HG02623 (cell line): ENCODE data around the gene SLC5A6.

Experiments used
- ATAC-seq: cut with Tn5 transposase; IDR thresholded peaks from one replicate; pipeline ENCODE4 v1.9.1; 2021; ENCODE audit warnings: moderate library complexity; ENCODE audit not compliant: unreplicated experiment

Gene SLC5A6

DNA sequence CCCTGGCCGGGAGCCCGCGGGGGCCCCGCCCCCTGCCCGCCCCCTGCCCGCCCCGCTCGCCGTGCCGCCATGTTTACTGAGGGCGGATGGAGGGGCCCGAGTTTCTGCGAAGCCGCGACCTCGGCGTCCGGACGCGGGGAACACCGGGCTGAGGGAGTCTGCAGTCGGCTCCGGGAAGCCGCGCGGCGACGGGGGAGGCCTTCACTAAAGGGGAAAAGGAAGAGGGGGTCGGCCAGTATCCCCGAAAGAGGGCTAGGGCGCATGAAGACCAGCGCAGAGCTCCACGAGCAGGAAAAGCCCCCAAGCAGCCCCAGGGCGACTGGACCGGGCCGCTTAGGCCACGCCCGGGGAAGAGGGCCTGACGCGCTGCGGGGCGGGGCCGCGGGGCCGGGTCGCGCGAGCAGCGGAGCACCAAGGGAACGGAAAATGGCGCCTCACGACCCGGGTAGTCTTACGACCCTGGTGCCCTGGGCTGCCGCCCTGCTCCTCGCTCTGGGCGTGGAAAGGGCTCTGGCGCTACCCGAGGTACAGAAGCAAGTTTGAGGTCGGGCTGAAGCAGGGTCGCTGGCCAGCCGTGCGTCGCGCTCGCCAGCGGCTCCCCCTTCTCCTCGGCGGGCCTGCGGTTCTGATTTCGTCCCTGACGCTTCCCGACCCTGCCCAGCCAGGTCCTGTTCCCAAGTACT, at the start of gene SLC5A6, which contains the start of gene ATRAID:
TSS of gene SLC5A6 (minus strand) at position 326 of the 683 bp plus-strand sequence. CDS start 4,618 bp downstream, outside the sequence.
TSS of gene ATRAID (plus strand) at position 99 of the 683 bp plus-strand sequence. CDS start at position 427, 328 bp downstream.
- peak; percentile 69 for ATAC-seq

DNA sequence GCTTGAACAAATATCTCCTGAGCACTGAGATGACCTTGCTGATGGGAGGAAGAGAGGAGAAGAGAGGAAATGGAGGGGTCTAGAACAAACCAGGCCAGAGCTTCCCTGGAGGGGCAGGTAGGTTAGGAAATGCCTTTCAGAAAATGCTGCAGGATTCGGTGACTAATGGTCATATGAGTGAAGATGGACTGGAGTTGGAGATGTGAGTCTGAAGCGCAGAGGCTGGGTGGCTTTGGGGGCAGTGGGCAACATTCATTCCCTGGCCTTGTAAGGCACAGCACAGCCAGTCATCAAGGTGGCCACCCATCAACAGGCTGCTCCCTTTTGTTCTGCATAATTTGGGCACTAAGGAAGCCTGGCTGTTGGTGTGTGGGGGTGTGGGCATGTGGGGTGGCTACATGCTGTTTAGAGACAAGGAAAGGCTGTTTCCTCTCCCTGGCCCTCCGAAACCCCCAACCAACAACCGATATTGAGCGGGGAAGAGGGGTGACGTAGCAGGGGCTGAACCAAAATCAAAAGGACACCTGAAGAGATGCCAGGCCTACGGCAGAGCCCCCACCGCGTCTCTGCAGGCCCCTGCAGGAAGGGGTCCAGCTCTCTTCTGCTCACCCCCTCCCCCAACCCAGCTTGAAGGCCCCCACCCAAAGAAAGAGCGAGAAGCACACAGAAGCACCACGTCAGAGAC, 49.3 kb upstream of the SLC5A6 start:
- no peak for ATAC-seq

DNA sequence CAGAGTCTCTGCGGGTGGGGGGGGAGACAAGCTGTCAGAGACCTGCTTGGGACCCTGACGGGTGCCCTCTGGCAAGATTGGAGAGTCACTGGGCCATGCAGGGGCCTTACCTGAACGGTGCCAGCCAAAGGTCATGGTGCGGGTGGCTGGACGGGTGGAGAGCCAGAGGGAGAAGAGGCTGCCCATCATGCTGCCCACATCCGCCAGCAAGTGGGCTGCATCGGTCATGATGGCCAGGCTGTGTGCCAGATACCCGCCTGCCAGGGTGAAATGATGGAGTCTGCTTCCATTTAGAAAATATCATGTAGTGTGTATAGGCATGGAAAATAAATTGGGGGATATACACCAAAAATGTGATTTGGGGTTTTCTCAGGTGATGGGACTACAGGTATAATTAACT, 46.0 kb upstream of the SLC5A6 start:
- no peak for ATAC-seq

DNA sequence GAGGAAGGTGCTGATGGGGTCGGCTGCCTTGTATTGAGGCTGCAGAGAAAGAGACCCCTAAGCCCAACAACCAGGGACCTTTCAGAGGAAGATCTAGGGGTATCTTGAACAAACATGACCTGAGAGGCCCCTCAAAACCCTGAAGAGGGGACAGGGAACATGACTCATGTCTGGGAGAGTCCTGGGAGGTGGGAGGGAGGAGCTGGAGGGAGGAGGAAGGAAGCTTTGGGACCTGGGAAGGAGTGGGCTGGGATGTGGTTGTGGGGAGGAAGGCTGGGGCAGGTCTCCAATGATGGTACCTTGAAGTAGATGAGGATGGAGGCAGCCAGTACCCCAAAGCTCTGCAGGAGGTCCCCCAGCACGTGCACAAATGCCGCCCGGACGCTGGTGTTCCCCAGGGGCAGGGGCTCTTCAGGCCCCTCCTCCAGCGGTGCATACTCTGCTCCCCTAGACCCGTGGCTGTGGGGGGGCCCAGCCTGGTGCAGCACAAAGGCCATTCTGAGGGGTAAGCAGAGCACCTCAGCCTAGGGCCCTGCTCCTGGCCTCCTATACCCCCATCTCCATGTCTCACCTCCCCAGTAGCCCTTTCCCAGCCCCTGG, 44.9 kb upstream of the SLC5A6 start:
- no peak for ATAC-seq

DNA sequence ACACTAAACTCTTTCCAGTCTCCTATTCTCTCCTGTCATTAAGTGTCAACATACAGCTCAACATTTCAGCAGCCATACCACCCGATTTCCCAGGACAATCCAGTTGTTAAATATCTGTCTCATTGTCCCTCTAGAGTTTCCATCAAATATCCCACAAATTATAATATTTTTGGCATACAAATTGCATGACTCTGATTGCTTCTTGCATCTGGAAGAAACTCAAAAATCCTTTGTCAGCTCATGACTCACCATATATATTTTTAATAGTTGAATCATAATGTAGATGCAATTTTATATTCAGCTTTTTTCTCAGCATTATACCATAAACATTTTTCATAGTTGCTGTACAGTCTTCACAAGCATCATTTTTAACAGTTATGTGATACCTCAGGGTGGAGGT, 43.6 kb upstream of the SLC5A6 start:
- ATAC-seq: no peak

DNA sequence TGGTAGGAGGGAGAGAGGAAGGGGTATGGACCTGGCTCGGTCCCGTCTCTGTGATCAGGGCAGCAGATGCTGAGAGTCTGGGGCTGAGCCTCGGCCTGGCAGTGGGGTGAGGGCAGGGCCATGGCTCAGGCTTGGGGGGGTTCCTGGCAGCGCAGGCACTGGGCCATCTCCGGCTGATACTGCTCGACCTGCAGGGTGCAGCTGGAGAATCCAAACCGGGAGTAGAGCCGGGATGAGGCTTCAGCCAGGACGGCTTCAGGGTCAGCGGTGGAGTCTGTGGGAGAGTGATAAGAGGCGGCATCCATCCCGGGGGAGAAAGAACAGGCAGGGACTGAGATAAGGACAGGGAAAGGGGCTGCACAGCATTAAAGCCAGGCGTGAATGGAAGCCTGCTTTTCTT, 43.1 kb upstream of the SLC5A6 start:
- no peak for ATAC-seq

DNA sequence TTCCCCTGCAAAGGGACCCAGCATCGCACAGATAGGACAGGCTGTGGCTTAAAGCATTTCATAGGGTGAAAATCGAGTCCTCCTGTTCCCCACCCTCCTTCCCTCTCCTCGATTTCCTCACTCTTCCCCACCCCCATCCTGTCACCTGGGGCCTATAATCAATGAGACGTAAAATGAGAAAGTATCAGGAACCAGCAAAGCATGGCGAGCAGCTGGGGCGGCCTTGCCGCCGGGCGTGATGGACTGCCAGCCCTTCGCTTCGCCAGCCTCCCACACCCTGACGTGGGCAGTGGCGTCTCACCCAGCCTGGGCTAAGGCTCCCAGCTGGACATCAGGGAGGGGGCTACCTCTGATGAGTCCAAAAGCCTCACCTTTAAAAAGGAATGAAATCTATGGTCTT, 39.7 kb upstream of the SLC5A6 start:
- no peak for ATAC-seq

DNA sequence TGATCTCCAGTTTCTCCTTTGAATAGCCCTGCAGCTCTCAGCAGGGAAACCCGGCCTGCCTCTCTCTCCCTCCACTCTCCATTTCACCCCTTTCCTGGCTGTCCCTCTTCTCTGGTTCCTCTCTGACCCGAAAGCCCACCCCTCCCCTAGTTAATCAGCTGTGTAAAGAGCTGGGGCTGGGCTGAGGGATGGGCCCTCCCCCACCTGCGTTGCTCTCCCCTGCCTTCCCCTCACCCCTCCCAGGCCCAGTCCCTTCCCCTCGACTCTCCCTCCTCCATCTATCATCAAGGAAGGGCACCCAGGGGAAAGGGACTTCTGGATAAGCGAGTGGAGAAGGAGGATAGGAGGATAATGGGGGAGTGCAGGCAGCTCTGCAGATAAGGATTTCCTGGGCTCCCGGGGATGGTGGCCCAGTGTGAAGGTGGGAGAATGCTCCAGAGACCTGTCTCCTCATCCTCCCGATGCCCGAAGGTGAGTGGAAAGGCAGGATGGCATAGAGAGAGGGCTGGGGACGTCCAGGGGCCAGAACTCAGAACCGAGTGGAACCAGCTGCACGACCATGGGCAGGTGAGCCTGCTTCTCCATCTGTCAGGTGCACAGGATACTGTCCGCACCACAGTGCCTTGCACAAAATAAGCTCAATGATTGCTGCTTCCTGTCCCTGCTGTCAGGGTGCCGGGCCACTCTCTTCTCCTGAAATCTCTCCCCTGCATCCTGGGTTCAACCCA, 38.7 kb upstream of the SLC5A6 start:
- no peak for ATAC-seq

DNA sequence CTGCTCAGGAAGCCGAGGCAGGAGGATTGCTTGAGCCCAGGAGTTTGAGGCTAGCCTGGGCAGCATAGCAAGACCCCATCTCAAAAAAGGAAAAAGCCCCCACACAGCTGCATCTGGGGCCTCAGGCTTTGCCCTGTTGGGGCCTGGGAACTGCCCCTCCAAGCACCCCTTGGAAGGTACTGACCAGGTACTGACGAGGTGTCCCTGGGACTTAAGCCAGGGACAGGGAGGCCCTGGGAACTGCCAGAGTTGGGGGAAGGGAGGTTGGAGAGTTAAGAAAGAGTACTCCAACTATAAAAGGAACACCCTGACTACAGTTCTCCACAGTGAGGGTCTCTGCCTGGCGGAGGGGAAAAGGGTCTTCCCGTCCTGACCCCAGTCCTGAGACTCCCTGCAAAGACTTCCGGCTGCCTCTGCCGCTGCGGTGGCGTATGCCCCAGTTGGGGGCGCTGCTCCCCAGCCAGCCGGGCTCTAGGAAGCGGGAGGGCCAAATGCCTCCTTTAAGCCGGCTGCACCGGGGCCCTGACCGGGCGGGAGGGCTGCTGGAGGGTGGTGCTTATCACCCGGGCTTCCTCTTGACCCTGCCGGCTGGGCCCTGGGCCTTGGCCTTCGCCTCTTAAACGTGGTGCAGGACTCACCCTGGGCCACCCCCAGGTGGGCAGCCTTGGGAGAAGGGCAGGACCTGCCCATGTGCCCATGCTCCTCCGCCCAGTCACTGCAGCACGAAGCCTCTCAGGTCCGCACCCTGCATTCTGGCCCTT, 38.0 kb upstream of the SLC5A6 start:
- no peak for ATAC-seq

DNA sequence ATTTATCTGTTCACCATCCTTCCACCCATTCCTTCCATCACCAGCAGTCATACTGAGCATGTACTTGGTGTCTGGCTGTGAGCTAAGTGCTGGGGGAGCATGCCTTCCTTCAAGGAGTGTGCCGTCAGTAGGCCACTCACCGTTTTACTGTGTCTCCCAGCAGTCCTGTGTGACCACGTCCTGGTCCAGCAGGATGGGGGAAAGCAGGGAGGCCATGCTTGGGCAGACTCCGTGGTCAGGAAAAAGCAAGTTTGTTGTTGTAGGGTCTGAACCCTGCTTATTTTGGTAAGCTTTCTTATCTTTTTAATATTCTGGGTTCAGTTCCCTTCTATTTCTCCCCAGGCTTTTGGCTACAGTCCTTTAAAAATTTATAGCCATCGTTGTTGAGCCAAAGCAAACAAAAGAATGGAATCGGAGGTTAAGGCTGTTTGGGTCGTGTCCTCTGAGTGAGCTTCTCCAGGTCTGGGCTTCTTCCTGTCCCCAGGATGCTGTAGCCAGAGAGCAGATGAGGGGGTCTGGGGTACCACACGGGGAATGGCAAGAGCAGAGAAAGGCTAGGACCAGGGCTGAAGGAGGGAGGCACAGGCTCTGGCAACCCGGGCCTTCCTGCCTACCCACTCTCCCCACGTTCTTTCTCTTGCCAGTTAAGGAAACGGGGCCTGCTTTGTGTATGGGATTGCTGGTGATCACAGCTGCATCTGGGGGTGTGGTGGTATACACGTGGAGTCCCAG, 37.3 kb upstream of the SLC5A6 start:
- ATAC-seq: no peak

DNA sequence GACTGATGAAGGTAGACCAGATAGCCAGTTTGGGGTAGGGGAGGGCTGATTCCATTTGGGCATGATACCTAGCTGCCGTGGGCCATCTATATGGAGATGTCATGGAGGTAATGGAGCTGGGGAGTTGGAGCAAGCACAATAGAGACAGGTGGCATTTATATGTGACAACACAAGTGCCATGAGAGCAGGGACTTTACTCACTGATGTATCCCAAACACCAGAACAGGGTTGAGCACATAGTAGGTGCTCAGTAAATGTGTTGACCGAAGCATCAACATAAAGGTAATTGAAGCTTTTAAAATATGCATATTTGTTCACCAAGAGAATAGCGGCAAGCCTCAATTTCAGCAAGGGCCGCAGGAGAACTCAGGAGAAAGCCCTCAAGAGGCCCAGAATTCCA, 35.8 kb upstream of the SLC5A6 start:
- no peak for ATAC-seq

DNA sequence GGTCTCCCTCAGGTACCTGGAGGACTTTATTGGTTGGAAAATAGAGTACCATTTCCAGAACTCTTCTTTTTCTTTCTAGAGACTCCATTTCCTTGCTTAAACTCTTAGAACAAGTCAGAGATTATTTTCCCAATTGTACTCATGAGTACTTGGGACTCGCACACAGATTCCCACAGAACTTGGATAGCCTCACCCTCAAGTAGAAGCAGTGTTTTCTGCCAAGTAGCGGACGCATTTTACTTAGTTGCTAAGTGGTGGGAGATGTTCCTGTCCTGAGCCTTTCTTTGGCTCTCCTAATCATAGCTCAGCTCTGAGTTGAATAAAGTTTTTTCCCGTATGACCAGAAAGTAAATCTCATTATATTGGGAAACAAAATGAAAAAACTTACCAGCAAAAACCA, 33.6 kb upstream of the SLC5A6 start:
- ATAC-seq: no peak

DNA sequence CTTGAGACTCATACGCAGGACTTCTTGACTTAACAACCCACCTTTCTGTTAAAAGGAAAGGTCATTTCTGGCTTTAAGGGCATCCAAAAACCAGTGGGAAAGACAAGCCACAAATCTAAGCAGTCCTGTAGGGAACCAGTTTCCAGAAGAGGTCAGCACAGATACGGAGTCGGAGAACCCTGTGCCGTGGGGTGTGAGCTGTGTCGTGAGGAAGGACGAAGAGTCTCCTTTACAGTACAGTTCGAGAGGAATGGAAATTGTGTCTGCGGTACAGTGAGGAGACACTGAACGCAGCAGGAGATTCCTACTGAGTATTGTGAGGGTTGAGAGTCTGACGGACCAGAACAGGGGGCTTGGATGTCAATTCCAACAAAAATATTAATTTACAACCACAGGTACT, 33.0 kb upstream of the SLC5A6 start:
- ATAC-seq: no peak

DNA sequence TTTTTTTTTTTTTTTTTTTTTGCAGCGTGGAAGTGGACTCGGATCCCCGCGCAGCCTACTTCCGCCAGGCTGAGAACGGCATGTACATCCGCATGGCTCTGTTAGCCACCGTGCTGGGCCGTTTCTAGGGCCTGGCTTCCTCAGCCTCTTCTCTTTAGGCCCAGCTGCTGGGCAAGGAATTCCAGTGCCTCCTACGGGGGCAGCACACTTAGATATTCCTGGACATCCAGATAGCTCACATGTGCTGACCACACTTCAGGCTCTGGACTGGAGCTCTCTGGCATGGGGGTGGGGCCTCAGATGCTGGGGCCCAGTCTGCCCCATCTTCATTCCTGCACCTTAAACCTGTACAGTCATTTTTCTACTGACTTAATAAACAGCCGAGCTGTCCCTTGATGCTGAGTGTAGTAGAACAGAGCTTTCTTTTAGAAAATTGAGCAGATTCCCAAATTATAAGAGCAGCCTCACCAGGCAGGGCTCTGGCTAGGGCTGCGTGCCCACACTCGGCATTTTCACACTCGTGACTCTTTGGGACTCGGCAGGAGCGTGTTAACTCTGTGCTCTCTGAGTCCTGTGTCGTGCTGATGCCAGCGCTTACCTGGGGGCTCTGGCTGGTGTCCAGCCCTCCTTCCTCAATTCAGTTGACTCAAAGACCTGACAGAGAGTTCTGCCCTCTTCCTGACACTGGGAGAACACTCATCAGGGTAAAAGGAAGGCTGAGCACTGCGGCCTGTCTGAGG, 31.5 kb upstream of the SLC5A6 start:
- ATAC-seq: no peak

DNA sequence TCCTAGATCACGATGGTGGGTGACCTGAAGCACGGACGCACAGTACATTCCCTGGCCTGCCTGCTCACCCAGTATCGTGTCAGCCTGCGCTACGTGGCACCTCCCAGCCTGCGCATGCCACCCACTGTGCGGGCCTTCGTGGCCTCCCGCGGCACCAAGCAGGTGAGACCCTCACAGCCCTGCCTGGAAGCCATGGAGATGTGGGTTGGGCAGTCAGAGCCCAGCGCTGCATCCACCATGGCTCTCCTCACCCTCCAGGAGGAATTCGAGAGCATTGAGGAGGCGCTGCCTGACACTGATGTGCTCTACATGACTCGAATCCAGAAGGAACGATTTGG, 30.5 kb upstream of the SLC5A6 start:
- ATAC-seq: no peak

DNA sequence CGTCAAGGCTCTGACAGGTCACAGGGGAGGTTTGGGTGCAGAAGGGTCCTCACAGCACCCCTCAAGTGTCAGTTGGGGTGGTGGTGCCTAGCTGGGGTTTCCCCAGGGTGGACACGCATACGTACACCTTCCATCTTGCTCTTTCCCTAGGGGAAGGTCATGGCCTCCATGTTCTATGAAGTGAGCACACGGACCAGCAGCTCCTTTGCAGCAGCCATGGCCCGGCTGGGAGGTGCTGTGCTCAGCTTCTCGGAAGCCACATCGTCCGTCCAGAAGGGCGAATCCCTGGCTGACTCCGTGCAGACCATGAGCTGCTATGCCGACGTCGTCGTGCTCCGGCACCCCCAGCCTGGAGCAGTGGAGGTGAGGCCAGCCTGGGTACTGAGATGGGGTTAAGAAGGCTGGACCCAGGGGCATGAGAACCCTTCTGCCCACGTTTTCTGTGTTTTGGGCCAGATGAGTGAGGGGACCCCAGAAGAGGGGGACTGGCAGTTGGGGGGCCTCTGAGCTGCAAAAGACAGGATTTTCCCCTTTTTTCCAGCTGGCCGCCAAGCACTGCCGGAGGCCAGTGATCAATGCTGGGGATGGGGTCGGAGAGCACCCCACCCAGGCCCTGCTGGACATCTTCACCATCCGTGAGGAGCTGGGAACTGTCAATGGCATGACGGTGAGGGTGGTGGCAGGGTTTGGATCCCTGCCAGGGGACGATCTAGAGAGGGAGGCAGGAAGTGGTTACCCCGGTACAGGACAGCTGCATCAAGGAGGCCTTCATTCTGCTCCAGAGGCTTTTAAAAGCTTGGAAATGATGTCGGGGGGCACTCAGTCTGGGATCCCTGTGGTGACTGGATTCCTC, 29.9 kb upstream of the SLC5A6 start:
- ATAC-seq: no peak

DNA sequence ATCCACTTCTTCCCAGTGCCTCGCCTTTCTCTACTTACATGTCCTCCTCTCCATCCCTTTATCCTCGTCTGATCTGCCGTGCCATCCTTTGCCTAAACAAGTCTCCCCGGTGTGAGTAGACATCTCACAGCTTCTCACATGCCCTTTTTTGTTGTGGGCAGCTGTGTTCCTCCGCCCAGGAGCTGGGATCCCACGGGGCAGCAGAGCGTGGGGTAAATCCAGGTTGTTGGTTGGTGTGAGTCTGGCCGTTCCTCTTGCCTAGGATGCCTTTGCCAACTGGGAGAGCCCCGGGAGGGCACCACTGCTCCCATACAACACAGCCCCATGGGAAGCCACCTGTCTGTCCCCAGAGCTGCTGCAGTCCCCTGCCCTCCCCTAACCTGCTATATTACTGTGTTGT, 28.3 kb upstream of the SLC5A6 start:
- ATAC-seq: no peak

DNA sequence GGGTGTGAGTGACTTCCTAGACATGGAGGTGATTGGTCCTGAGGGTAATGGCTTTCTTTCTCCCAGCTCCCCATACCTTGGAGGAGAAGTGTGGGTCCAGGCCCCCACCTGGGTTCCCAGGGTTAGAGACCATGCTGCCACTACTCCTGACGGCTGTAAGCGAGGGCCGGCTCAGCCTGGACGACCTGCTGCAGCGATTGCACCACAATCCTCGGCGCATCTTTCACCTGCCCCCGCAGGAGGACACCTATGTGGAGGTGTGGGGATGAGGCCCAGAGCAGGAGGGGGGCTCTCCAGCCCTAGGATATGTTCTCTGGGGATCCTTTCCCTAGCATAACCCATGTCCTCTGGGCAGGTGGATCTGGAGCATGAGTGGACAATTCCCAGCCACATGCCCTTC, 26.9 kb upstream of the SLC5A6 start:
- no peak for ATAC-seq
